GM12878 (cell line): Measurements from ENCODE around the gene USB1. TPM values are rescaled to one million over a fixed set of nuclear protein-coding genes. Genes with fewer than 3 reads are reported as not detected.

ENCODE experiments used
- ATAC-seq: fragments of 200-7000 bp; cut with Tn5 transposase; 3 replicates; pipeline ENCODE4 v1.9.1; 2020; ENCODE audit warnings: mild to moderate bottlenecking, moderate library complexity
- BruUV-seq: library from RNA; stranded (reverse); fragments of 400-500 nt; replicated peaks from 2 replicates; lab custom pipeline; 2021; lab: Mats Ljungman, UMichigan
- CTCF ChIA-PET: fragments of 300-600 bp; sonication (Branson Sonifier 250); formaldehyde crosslinking; extraction: SDS; loops from one replicate; lab custom pipeline; 2021; ENCODE audit warnings: inconsistent platforms; lab: Yijun Ruan, JAX
- POLR2A ChIA-PET: fragments of 350-600 bp; formaldehyde crosslinking; extraction: SDS; loops from one replicate; lab custom pipeline; 2021; ENCODE audit warnings: inconsistent platforms; lab: Charles Lee
- RAD21 ChIA-PET: fragments of 300-600 bp; sonication (Branson Sonifier 250); formaldehyde crosslinking; loops from one replicate; lab custom pipeline; 2023; ENCODE audit warnings: antibody characterized with exemption; ENCODE audit not compliant: unreplicated experiment; lab: Charles Lee
- SMC1A ChIA-PET: fragments of 300-600 bp; sonication (Branson Sonifier 250); formaldehyde crosslinking; loops from one replicate; lab custom pipeline; 2023; ENCODE audit not compliant: unreplicated experiment, uncharacterized antibody; lab: Charles Lee
- DNase-seq: peaks from one replicate; pipeline ENCODE4 v3.0.0-alpha.2; 2011; ENCODE audit warnings: low read depth, low spot score
- FAIRE-seq: peaks from 3 replicates; lab custom pipeline; 2011; peaks lifted over from hg19 to GRCh38; lab: Jason Lieb, UNC
- H2AFZ ChIP-seq: 2 replicates; pipeline ENCODE4 v1.6.0; 2011; ENCODE audit warnings: low read depth, low read length, control low read depth; ENCODE audit not compliant: control insufficient read depth
- H3K27ac ChIP-seq: 2 replicates; pipeline ENCODE4 v1.5.1; 2011; ENCODE audit warnings: control low read depth; ENCODE audit not compliant: control insufficient read depth, insufficient read depth
- H3K27me3 ChIP-seq, 2 experiments: replicated peaks in 1 of 2; 2 replicates each; pipeline versions ENCODE4 v1.6.0 to v1.6.1; 2011; ENCODE audit warnings: low read length in 1 of 2; ENCODE audit not compliant: control insufficient read depth in 2 of 2, insufficient read depth in 2 of 2
- H3K36me3 ChIP-seq, 2 experiments: 2 replicates each; pipeline ENCODE4 v1.5.1; 2011; ENCODE audit warnings: low read length in 1 of 2; ENCODE audit not compliant: control insufficient read depth in 2 of 2, insufficient read depth in 2 of 2
- H3K4me1 ChIP-seq: 2 replicates; pipeline ENCODE4 v1.6.1; 2011; ENCODE audit warnings: mild to moderate bottlenecking, low read length, moderate library complexity, mixed read lengths; ENCODE audit not compliant: control insufficient read depth, insufficient read depth
- H3K4me2 ChIP-seq: 2 replicates; pipeline ENCODE4 v1.6.0; 2011; ENCODE audit warnings: control low read depth; ENCODE audit not compliant: control insufficient read depth, insufficient read depth
- H3K4me3 ChIP-seq: fragments of 200-600 bp; sonication (generic); 2 replicates; pipeline ENCODE4 v1.5.1; 2016
- H3K79me2 ChIP-seq: 2 replicates; pipeline ENCODE4 v1.6.0; 2011; ENCODE audit warnings: low read length; ENCODE audit not compliant: control insufficient read depth, insufficient read depth
- H3K9ac ChIP-seq: 2 replicates; pipeline ENCODE4 v1.8.0; 2011; ENCODE audit warnings: low read length, control low read depth, mixed read lengths; ENCODE audit not compliant: control insufficient read depth, insufficient read depth
- H3K9me3 ChIP-seq: replicated peaks from 3 replicates; pipeline ENCODE4 v1.5.1; 2011; ENCODE audit warnings: mild to moderate bottlenecking, low read length; ENCODE audit not compliant: control insufficient read depth, insufficient read depth
- H4K20me1 ChIP-seq: 2 replicates; pipeline ENCODE4 v1.6.0; 2011; ENCODE audit not compliant: control insufficient read depth, insufficient read depth
- ESRRA ChIP-seq: IDR thresholded peaks from 2 replicates; pipeline ENCODE4 v1.6.1; 2012; ENCODE audit warnings: mild to moderate bottlenecking, low read length, improper control_type of control experiment
- KLF5 ChIP-seq: fragments of 450-650 bp; IDR thresholded peaks from 2 replicates; pipeline ENCODE4 v1.6.1; 2014; ENCODE audit warnings: mild to moderate bottlenecking; ENCODE audit not compliant: partially characterized antibody
- NRF1 ChIP-seq: conservative IDR thresholded peaks from 2 replicates; pipeline ENCODE4 v1.6.1; 2011; ENCODE audit warnings: mild to moderate bottlenecking, low read depth, low read length, improper control_type of control experiment
- SP1 ChIP-seq: IDR thresholded peaks from one replicate; pipeline ENCODE4 v1.6.1; 2011; ENCODE audit warnings: low read depth, low read length
- STAT1 ChIP-seq: fragments of 450-650 bp; conservative IDR thresholded peaks from 2 replicates; pipeline ENCODE4 v1.6.1; 2014; ENCODE audit warnings: antibody characterized with exemption, mild to moderate bottlenecking
- WGBS: methylation state at CpG from one replicate; pipeline ENCODE4 v1.1.6; 2016; ENCODE audit warnings: low lambda C conversion rate; ENCODE audit not compliant: insufficient replicate concordance, insufficient coverage; ENCODE audit errors: missing lambda C conversion rate; 5-methylcytosine and 5-hydroxymethylcytosine counted together
- in situ Hi-C: fragments of 300-500 bp; cut with MboI; formaldehyde crosslinking; loops from 9 replicates; pipeline ENCODE4 v1.14.3; 2018; ENCODE audit warnings: mixed read lengths
- intact Hi-C: fragments of 100-400 bp; cut with micrococcal nuclease; formaldehyde crosslinking; loops from one replicate; pipeline ENCODE4 v1.14.2; 2022; ENCODE audit not compliant: unreplicated experiment
- polyA plus RNA-seq, 11 experiments: library from polyadenylated mRNA; depleted of rRNA in 4 of 11; unstranded in 6 of 11; stranded (reverse) in 5 of 11; fragments of >200 nt; fragmentation: Nextera tagmentation in 4 of 11; fragmentation: Illumina TruSeq in 1 of 11; extraction: Ambion mirVana in 4 of 11; extraction: Trizol in 1 of 11; gene quantifications; 1 replicate in 1 of 11; 2 replicates in 10 of 11; pipeline versions ENCODE4 v1.2.1 to v1.2.3, GENCODE V29; 2011 to 2016; ENCODE audit warnings: inconsistent platforms in 2 of 11, missing spikeins in 2 of 11, low read depth in 1 of 11
- total RNA-seq, 4 experiments: library from RNA; depleted of rRNA in 3 of 4; stranded (reverse); fragments of >200 nt in 3 of 4; fragmentation: Illumina TruSeq in 1 of 4; extraction: Trizol in 1 of 4; gene quantifications; 2 replicates each; pipeline versions ENCODE4 v1.2.1 to v1.2.3, GENCODE V29; 2013 to 2021
- TF ChIP-seq, protein P1 (sequence below): fragments of 450-650 bp; IDR thresholded peaks from 2 replicates; pipeline ENCODE4 v1.6.1; 2017; ENCODE audit warnings: mild to moderate bottlenecking

USB1 gene
- total and polyA plus RNA-seq, 10 of the 15 experiments (the other 5 are each of a cell fraction or from before 2014, with no cell fraction given) = 7.9 to 72.2 (median 41.6) TPM

DNA sequence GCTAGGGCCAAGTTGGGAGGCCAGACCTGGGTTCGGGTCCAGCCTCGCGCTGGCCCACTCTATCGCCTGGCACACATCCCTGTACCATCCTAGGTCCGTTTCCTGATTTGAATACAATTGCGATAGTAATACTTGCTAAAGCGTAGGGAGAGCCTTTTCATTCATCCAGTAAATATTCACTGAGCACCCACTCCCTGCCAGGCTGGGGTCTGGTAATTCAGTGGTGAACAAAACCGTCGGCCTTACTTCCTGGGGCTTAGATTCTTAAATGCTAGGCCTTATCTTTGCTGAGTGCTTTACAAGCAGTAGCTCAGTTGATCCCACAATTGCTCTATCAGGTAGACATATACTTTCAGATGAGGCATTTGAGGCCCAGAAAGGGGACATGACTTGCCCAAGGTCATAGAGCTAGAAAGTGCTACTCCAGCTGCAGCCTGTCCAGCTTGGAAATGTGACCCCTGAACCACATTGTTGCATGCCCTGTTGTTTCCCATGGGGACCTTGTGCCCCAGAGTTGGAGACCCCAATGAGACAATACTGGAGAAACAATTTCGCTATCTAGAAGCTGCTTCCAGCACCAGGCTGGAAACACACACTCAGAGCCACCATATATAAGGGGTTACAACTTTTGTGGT lies 691 bp downstream of the USB1 start:
- DNase-seq = no peak
- Histone ChIP-seq H3K9me3 (no peaks in the 10 kb centered on the region; the same call in 2 of the 3 replicates), H3K9ac (peak overlapping the region; percentile 74), H3K4me3 (peak overlapping the region; percentile 98), H3K27ac (peak overlapping the region; percentile 78), H3K4me2 (peak overlapping the region; percentile 98), H3K4me1 (peaks cover 13% of the 10 kb centered on the region), H3K36me3 (no peaks in the 10 kb centered on the region; a peak in 3 of 4 replicates), H3K79me2 (peaks cover 12% of the 10 kb centered on the region), H4K20me1 (no peaks in the 10 kb centered on the region)
- SMC1A ChIA-PET = interaction anchor here (0.6 to 1.7 kb wide), 5 partner anchors 12 to 354 kb away, joined by 3 to 4 read pairs (median 3); partner anchors contain the start of gene CFAP20
- 36% methylated on average over 10 of the region's 10 CpGs for WGBS
- FAIRE-seq = peak; percentile 7
- intact Hi-C loops = loop anchor here (5.0 kb wide), 1 partner anchor 410 kb away; no protein-coding TSS in a partner anchor
- POLR2A ChIA-PET = interaction anchor here (1.0 kb wide), 1 partner anchor 266 kb away, joined by 3 read pairs; no protein-coding TSS in a partner anchor
- in situ Hi-C loops = loop anchor here (5.0 to 10.0 kb wide), 3 partner anchors 105 to 417 kb away; no protein-coding TSS in a partner anchor
- TF ChIP-seq SP1 (no peak), KLF5 (no peak), NRF1 (no peak), ESRRA (no peak), STAT1 (no peak)
- TF ChIP-seq, protein P1, sequence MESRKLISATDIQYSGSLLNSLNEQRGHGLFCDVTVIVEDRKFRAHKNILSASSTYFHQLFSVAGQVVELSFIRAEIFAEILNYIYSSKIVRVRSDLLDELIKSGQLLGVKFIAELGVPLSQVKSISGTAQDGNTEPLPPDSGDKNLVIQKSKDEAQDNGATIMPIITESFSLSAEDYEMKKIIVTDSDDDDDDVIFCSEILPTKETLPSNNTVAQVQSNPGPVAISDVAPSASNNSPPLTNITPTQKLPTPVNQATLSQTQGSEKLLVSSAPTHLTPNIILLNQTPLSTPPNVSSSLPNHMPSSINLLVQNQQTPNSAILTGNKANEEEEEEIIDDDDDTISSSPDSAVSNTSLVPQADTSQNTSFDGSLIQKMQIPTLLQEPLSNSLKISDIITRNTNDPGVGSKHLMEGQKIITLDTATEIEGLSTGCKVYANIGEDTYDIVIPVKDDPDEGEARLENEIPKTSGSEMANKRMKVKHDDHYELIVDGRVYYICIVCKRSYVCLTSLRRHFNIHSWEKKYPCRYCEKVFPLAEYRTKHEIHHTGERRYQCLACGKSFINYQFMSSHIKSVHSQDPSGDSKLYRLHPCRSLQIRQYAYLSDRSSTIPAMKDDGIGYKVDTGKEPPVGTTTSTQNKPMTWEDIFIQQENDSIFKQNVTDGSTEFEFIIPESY = no peak
- TF ChIP-seq, all 136 proteins: peak for 0
- peak; percentile 1; the same call in 1 of the 3 replicates for ATAC-seq
- CTCF ChIA-PET = interaction anchor here (0.7 to 3.8 kb wide), 5 partner anchors 97 to 192 kb away, joined by 3 to 20 read pairs (median 5); no protein-coding TSS in a partner anchor
- BruUV-seq = no TSS peak
- H3K27me3 ChIP-seq = no peaks in the 10 kb centered on the region
- RAD21 ChIA-PET = interaction anchor here (0.7 kb wide), 1 partner anchor 104 kb away, joined by 3 read pairs; no protein-coding TSS in a partner anchor
- peak overlapping the region; percentile 94 for H2AFZ ChIP-seq
